GM23248 (cell line): ENCODE measurements around the gene ADAMTS3.

Source experiments
- EZH2 ChIP-seq: fragments of 200-600 bp; sonication (generic); IDR thresholded peaks from 2 replicates; pipeline ENCODE4 v1.6.1; 2018; ENCODE audit warnings: antibody characterized with exemption, mild to moderate bottlenecking; ENCODE audit not compliant: insufficient read depth, poor library complexity, severe bottlenecking
- EZH2phosphoT487 ChIP-seq: fragments of 200-600 bp; sonication (generic); IDR thresholded peaks from 2 replicates; pipeline ENCODE4 v1.6.1; 2018; ENCODE audit warnings: antibody characterized with exemption, moderate library complexity, mild to moderate bottlenecking, low read depth; ENCODE audit not compliant: insufficient read depth

- TF ChIP-seq EZH2 (no peak), EZH2phosphoT487 (no peak)
Observed at GRCh38 chr4:72358483-72358882, 210.5 kb downstream of the ADAMTS3 start.
